ENCODE data around the gene RAB11A. TPM values are rescaled to one million over a fixed set of nuclear protein-coding genes. Genes with fewer than 3 reads are reported as not detected.

RAB11A gene
- total RNA-seq, 1 donor from 2014 or later, result 247 TPM

GRCh38 chr15:65937054-65937453 lies 67.8 kb downstream of the RAB11A start:
- Histone ChIP-seq H3K27me3 (ENCODE audit: insufficient read depth, low read length) (no peaks in the 10 kb centered on the region), H3K9ac (ENCODE audit: low read length) (no peak overlapping the region), H3K4me1 (ENCODE audit: insufficient read depth, low read length) (peaks cover 14% of the 10 kb centered on the region), H2AFZ (ENCODE audit: low read depth, low read length) (no peak overlapping the region), H3K4me2 (ENCODE audit: low read length) (no peak overlapping the region), H3K4me3 (ENCODE audit: insufficient read depth, low read depth, low read length) (no peak overlapping the region), H4K20me1 (ENCODE audit: insufficient read depth, low read length) (no peaks in the 10 kb centered on the region), H3K27ac (ENCODE audit: low read depth, low read length) (no peak overlapping the region), H3K79me2 (ENCODE audit: insufficient read depth, low read length) (no peaks in the 10 kb centered on the region), H3K9me3 (ENCODE audit: insufficient read depth, low read depth, low read length) (no peaks in the 10 kb centered on the region), H3K36me3 (ENCODE audit: insufficient read depth, low read length) (no peaks in the 10 kb centered on the region)
- H3K36me3 Mint-ChIP-seq (ENCODE audit: low read depth, unreplicated experiment), result no peaks in the 10 kb centered on the region
- H3K9me3 Mint-ChIP-seq (ENCODE audit: unreplicated experiment), result no peaks in the 10 kb centered on the region
- H3K27ac Mint-ChIP-seq (ENCODE audit: unreplicated experiment), result no peak overlapping the region
- DNase-seq (ENCODE audit: low read depth) (no peak), FAIRE-seq (no peak)
- no peak overlapping the region for H3K4me3 Mint-ChIP-seq (ENCODE audit: unreplicated experiment)
- H3K27me3 Mint-ChIP-seq (ENCODE audit: low read depth, unreplicated experiment), result peaks cover 5% of the 10 kb centered on the region
- TF ChIP-seq EZH2 (IDR thresholded peaks at IDR 0.05; ENCODE audit: insufficient read depth, low read length) (no peak), CTCF (IDR thresholded peaks at IDR 0.05; ENCODE audit: insufficient read depth, low read depth, low read length) (no peak)
- H3K4me1 Mint-ChIP-seq (ENCODE audit: low read depth, unreplicated experiment), result peaks cover 11% of the 10 kb centered on the region

GRCh38 chr15:65937476-65937875 lies 68.2 kb downstream of the RAB11A start:
- H3K79me2 ChIP-seq (ENCODE audit: insufficient read depth, low read length), result no peaks in the 10 kb centered on the region
- H3K36me3 Mint-ChIP-seq (ENCODE audit: low read depth, unreplicated experiment), result no peaks in the 10 kb centered on the region
- H3K27me3 Mint-ChIP-seq (ENCODE audit: low read depth, unreplicated experiment), result peaks cover 3% of the 10 kb centered on the region
- no peak overlapping the region for H3K9ac ChIP-seq (ENCODE audit: low read length)
- no peak overlapping the region for H3K4me2 ChIP-seq (ENCODE audit: low read length)
- no peak overlapping the region for H3K4me3 ChIP-seq (ENCODE audit: insufficient read depth, low read depth, low read length)
- H3K9me3 Mint-ChIP-seq (ENCODE audit: unreplicated experiment), result no peaks in the 10 kb centered on the region
- H3K27ac Mint-ChIP-seq (ENCODE audit: unreplicated experiment), result no peak overlapping the region
- peaks cover 14% of the 10 kb centered on the region for H3K4me1 ChIP-seq (ENCODE audit: insufficient read depth, low read length)
- no peak overlapping the region for H2AFZ ChIP-seq (ENCODE audit: low read depth, low read length)
- peak; percentile 15 for DNase-seq (ENCODE audit: low read depth)
- H4K20me1 ChIP-seq (ENCODE audit: insufficient read depth, low read length), result no peaks in the 10 kb centered on the region
- peaks cover 11% of the 10 kb centered on the region for H3K4me1 Mint-ChIP-seq (ENCODE audit: low read depth, unreplicated experiment)
- no peak overlapping the region for H3K27ac ChIP-seq (ENCODE audit: low read depth, low read length)
- H3K4me3 Mint-ChIP-seq (ENCODE audit: unreplicated experiment), result no peak overlapping the region
- no peaks in the 10 kb centered on the region for H3K9me3 ChIP-seq (ENCODE audit: insufficient read depth, low read depth, low read length)
- FAIRE-seq, result no peak
- no peaks in the 10 kb centered on the region for H3K36me3 ChIP-seq (ENCODE audit: insufficient read depth, low read length)
- no peak for TF ChIP-seq CTCF (IDR thresholded peaks at IDR 0.05; ENCODE audit: insufficient read depth, low read depth, low read length)
- TF ChIP-seq EZH2 (IDR thresholded peaks at IDR 0.05; ENCODE audit: insufficient read depth, low read length), result no peak
- no peaks in the 10 kb centered on the region for H3K27me3 ChIP-seq (ENCODE audit: insufficient read depth, low read length)

- Histone ChIP-seq H3K27ac (ENCODE audit: low read depth, low read length) (no peak overlapping the region), H3K4me3 (ENCODE audit: insufficient read depth, low read depth, low read length) (no peak overlapping the region), H3K27me3 (ENCODE audit: insufficient read depth, low read length) (no peaks in the 10 kb centered on the region), H3K4me1 (ENCODE audit: insufficient read depth, low read length) (peaks cover 14% of the 10 kb centered on the region), H3K9me3 (ENCODE audit: insufficient read depth, low read depth, low read length) (no peaks in the 10 kb centered on the region), H2AFZ (ENCODE audit: low read depth, low read length) (no peak overlapping the region), H3K36me3 (ENCODE audit: insufficient read depth, low read length) (no peaks in the 10 kb centered on the region), H4K20me1 (ENCODE audit: insufficient read depth, low read length) (no peaks in the 10 kb centered on the region), H3K4me2 (ENCODE audit: low read length) (no peak overlapping the region), H3K79me2 (ENCODE audit: insufficient read depth, low read length) (no peaks in the 10 kb centered on the region), H3K9ac (ENCODE audit: low read length) (no peak overlapping the region)
- DNase-seq (ENCODE audit: low read depth) (no peak), FAIRE-seq (no peak)
- H3K4me3 Mint-ChIP-seq (ENCODE audit: unreplicated experiment), result no peak overlapping the region
- peaks cover 11% of the 10 kb centered on the region for H3K4me1 Mint-ChIP-seq (ENCODE audit: low read depth, unreplicated experiment)
- no peak overlapping the region for H3K27ac Mint-ChIP-seq (ENCODE audit: unreplicated experiment)
- TF ChIP-seq CTCF (IDR thresholded peaks at IDR 0.05; ENCODE audit: insufficient read depth, low read depth, low read length) (no peak), EZH2 (IDR thresholded peaks at IDR 0.05; ENCODE audit: insufficient read depth, low read length) (no peak)
- no peaks in the 10 kb centered on the region for H3K36me3 Mint-ChIP-seq (ENCODE audit: low read depth, unreplicated experiment)
- H3K9me3 Mint-ChIP-seq (ENCODE audit: unreplicated experiment), result no peaks in the 10 kb centered on the region
- peaks cover 6% of the 10 kb centered on the region for H3K27me3 Mint-ChIP-seq (ENCODE audit: low read depth, unreplicated experiment)
These were observed 69.3 kb downstream of the RAB11A start for GRCh38 chr15:65938604-65939003.

All from astrocyte (in vitro differentiated cells and primary cell).